ENCODE data around the gene OGFR. TPM values are rescaled to one million over a fixed set of nuclear protein-coding genes. Genes with fewer than 3 reads are reported as not detected.

Gene OGFR
- total RNA-seq, 1 experiment from 2014 or later = 46.1 TPM

GRCh38 chr20:62819494-62820174 lies 15.0 kb downstream of the OGFR start:
- POLR2A ChIA-PET (ENCODE audit: low non-redundant PET) = no interaction called here
- Histone ChIP-seq H3K9me3 (ENCODE audit: low read depth, low read length, poor library complexity, severe bottlenecking) (no peaks in the 10 kb centered on the region), H3K4me3 (ENCODE audit: low read depth, low read length, poor library complexity, severe bottlenecking) (no peak overlapping the region), H3K27ac (ENCODE audit: low read depth, low read length, poor library complexity, severe bottlenecking) (no peak overlapping the region), H3K36me3 (ENCODE audit: insufficient read depth, low read length, poor library complexity, severe bottlenecking) (no peaks in the 10 kb centered on the region), H3K27me3 (replicated peaks; ENCODE audit: insufficient read depth, low read depth, low read length, poor library complexity) (peaks cover 2% of the 10 kb centered on the region), H3K4me1 (ENCODE audit: insufficient read depth, low read length, poor library complexity, severe bottlenecking) (peaks cover 39% of the 10 kb centered on the region)
- no TSS peak for BruUV-seq (replicated peaks)
- no peak for DNase-seq (ENCODE audit: low spot score)
- no peak for TF ChIP-seq EZH2 (IDR thresholded peaks at IDR 0.05; ENCODE audit: borderline replicate concordance, low read depth, low read length, poor library complexity, severe bottlenecking)
- no peak for TF ChIP-seq CTCF (conservative IDR thresholded peaks at IDR 0.05; ENCODE audit: low read depth, low read length)
- intact Hi-C loops (cut with micrococcal nuclease; ENCODE audit: unreplicated experiment) = loop anchor here (5.0 kb wide), 1 partner anchor 188 kb away; the partner anchor contains the start of gene BHLHE23
- CTCF ChIA-PET = no interaction called here

- Histone ChIP-seq H3K36me3 (ENCODE audit: insufficient read depth, low read length, poor library complexity, severe bottlenecking) (no peaks in the 10 kb centered on the region), H3K4me3 (ENCODE audit: low read depth, low read length, poor library complexity, severe bottlenecking) (no peak overlapping the region), H3K4me1 (ENCODE audit: insufficient read depth, low read length, poor library complexity, severe bottlenecking) (peaks cover 35% of the 10 kb centered on the region), H3K9me3 (ENCODE audit: low read depth, low read length, poor library complexity, severe bottlenecking) (no peaks in the 10 kb centered on the region), H3K27ac (ENCODE audit: low read depth, low read length, poor library complexity, severe bottlenecking) (no peak overlapping the region), H3K27me3 (replicated peaks; ENCODE audit: insufficient read depth, low read depth, low read length, poor library complexity) (peaks cover 2% of the 10 kb centered on the region)
- POLR2A ChIA-PET (ENCODE audit: low non-redundant PET) = no interaction called here
- intact Hi-C loops (cut with micrococcal nuclease; ENCODE audit: unreplicated experiment) = loop anchor here (5.0 kb wide), 1 partner anchor 187 kb away; the partner anchor contains the start of gene BHLHE23
- BruUV-seq (replicated peaks) = no TSS peak
- CTCF ChIA-PET = no interaction called here
- TF ChIP-seq EZH2 (IDR thresholded peaks at IDR 0.05; ENCODE audit: borderline replicate concordance, low read depth, low read length, poor library complexity, severe bottlenecking) (no peak), CTCF (conservative IDR thresholded peaks at IDR 0.05; ENCODE audit: low read depth, low read length) (no peak)
- DNase-seq (ENCODE audit: low spot score) = no peak
Observed at GRCh38 chr20:62820208-62820961, 15.8 kb downstream of the OGFR start.

GRCh38 chr20:62820962-62821725 lies 16.5 kb downstream of the OGFR start:
- ChIA-PET POLR2A (ENCODE audit: low non-redundant PET) (no interaction called here), CTCF (no interaction called here)
- TF ChIP-seq EZH2 (IDR thresholded peaks at IDR 0.05; ENCODE audit: borderline replicate concordance, low read depth, low read length, poor library complexity, severe bottlenecking) = no peak
- TF ChIP-seq CTCF (conservative IDR thresholded peaks at IDR 0.05; ENCODE audit: low read depth, low read length) = no peak
- Histone ChIP-seq H3K36me3 (ENCODE audit: insufficient read depth, low read length, poor library complexity, severe bottlenecking) (no peaks in the 10 kb centered on the region), H3K4me3 (ENCODE audit: low read depth, low read length, poor library complexity, severe bottlenecking) (no peak overlapping the region), H3K27me3 (replicated peaks; ENCODE audit: insufficient read depth, low read depth, low read length, poor library complexity) (peaks cover 2% of the 10 kb centered on the region), H3K9me3 (ENCODE audit: low read depth, low read length, poor library complexity, severe bottlenecking) (no peaks in the 10 kb centered on the region), H3K4me1 (ENCODE audit: insufficient read depth, low read length, poor library complexity, severe bottlenecking) (peaks cover 27% of the 10 kb centered on the region), H3K27ac (ENCODE audit: low read depth, low read length, poor library complexity, severe bottlenecking) (no peak overlapping the region)
- intact Hi-C loops (cut with micrococcal nuclease; ENCODE audit: unreplicated experiment) = loop anchor here (5.0 kb wide), 1 partner anchor 186 kb away; the partner anchor contains the start of gene BHLHE23
- no TSS peak for BruUV-seq (replicated peaks)
- no peak for DNase-seq (ENCODE audit: low spot score)
